DMS53 treated with DMSO at 0.1 percent for 48 hours (cell line): ENCODE data around the gene B3GNT2.
"Not testable (repeated sequence)": the region's sequence is repeated elsewhere in the genome, so short reads cannot be mapped to it uniquely, and the experiment has no call there.

Experiments used
- DNase-seq: peaks from one replicate; lab custom pipeline; 2025; ENCODE audit not compliant: unreplicated experiment; lab: John Stamatoyannopoulos, UW

B3GNT2 gene, protein sequence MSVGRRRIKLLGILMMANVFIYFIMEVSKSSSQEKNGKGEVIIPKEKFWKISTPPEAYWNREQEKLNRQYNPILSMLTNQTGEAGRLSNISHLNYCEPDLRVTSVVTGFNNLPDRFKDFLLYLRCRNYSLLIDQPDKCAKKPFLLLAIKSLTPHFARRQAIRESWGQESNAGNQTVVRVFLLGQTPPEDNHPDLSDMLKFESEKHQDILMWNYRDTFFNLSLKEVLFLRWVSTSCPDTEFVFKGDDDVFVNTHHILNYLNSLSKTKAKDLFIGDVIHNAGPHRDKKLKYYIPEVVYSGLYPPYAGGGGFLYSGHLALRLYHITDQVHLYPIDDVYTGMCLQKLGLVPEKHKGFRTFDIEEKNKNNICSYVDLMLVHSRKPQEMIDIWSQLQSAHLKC

GRCh38 chr2:62195421-62196277 is at the start of gene B3GNT2:
TSS of gene B3GNT2 (plus strand) at chr2:62196115. CDS start at chr2:62222221, 26,106 bp downstream.
- DNase-seq, result peak; percentile 62

DNA sequence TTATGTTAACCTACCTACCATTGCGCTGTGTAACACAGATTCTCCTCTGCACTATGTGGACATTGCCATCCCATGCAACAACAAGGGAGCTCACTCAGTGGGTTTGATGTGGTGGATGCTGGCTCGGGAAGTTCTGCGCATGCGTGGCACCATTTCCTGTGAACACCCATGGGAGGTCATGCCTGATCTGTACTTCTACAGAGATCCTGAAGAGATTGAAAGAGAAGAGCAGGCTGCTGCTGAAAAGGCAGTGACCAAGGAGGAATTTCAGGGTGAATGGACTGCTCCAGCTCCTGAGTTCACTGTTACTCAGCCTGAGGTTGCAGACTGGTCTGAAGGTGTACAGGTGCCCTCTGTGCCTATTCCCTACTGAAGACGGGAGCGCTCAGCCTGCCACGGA is 49.1 kb upstream of the B3GNT2 start:
- DNase-seq, result not testable (repeated sequence)

DNA sequence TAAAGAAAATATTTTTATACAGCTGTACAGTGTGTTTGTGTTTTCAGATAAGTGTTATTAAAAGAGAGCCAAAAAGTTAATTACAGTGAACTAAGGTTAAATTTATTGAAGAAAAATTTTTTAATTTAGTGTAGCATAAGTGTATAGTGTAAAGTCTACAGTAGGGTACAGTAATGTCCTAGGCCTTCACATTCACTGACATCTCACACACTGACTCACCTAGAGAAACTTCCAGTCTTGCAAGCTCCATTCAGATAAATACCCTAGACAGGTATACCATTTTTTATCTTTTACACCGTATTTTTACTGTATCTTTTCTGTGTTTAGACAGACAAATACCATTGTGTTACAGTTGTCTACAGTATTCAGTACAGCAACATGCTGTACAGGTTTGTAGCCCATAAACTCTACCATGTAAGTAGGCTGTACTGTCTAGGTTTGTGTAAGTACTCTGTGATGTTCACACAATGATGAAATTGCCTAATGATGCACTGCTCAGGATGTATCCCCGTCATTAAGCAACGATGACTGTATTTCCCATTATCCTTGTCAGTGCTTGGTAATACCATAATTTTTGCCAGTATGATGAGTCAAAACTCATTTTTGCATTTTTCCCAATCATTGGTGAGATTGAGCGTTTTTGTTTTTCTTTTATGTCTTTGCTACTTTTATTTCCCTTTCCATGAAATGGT is 48.2 kb upstream of the B3GNT2 start:
- no peak for DNase-seq

GRCh38 chr2:62149708-62150107 is 46.2 kb upstream of the B3GNT2 start:
- DNase-seq, result no peak

- DNase-seq, result no peak
These were observed 45.2 kb upstream of the B3GNT2 start for GRCh38 chr2:62150597-62151305.

DNA sequence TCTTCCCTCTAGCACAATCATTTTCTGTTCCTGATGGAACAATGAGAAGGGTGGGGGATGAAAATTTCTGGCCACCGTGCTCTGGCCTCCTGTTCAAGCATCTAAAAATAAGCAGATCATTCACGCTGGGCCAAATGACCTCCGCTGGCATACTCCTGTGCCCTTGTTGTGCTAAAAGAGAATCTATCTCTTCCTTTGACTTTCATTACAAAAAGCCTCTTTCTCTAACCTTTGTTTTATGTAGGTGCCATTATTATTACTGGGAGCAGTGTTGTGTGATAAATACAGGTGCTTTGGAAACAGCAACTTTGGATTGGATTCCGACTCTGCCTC is 44.6 kb upstream of the B3GNT2 start:
- DNase-seq, result no peak

GRCh38 chr2:62152000-62152399 is 43.9 kb upstream of the B3GNT2 start:
- no peak for DNase-seq

DNA sequence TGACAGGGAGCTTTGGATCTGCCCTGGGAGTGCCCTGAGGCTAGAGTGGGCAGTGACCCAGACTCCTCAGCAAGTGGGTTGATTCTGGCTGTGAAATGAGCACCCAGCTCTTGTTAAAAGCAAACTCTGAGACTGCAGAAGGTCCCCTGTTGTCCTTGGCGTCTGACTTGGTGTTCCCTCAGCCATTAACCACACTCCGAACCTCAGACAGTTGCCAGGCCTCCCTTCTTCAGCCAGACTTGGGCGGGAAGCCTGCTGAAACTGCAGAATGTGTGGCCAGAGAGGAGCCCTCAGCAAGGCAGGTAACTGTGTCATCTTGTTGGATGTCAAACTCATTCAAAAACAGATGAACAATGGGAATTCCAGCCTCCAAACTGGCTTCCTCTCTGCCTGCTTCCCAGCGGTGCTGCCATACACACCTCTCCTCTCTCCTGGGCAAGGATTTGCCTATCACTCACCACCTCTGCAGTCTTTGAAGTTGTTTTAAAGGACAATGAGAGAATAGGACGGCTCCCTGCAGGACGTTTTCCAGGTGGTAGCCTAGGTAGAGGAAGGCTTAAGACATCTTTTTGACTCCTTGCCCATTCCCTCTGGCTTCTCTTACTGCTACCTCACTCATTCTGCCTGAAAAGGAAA is 38.9 kb upstream of the B3GNT2 start:
- DNase-seq, result no peak

DNA sequence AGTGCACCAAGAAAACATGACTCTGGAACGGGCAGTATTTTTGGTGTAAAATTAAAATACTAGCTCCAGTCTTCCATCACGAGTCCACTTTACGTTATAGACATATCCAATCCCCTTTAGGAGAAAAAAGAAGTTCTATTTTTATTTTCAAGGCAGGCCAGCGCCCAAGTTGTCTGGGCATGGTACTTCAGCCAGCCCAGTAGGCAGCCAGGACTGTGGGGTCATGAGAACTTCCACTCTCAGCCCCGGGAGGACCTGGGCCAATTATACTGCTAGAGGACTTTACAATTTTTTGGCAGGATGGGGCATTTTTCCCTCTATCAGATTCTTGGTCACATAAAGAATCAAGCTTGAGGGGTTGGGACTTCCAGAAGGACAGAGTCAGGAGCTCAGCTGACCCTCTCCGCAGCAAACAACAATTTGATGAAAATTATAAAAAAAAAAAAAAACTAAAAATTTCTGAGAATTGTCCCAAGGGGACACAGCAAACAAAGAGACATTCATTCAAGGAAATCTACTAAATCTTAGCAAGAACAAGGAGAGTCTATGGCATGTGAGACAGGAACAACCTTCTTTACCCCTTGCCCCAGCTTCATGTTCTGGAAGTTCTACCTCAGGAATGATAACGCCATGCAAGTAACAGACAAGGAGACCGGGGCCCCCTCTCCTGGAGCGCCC is 37.3 kb upstream of the B3GNT2 start:
- no peak for DNase-seq

DNA sequence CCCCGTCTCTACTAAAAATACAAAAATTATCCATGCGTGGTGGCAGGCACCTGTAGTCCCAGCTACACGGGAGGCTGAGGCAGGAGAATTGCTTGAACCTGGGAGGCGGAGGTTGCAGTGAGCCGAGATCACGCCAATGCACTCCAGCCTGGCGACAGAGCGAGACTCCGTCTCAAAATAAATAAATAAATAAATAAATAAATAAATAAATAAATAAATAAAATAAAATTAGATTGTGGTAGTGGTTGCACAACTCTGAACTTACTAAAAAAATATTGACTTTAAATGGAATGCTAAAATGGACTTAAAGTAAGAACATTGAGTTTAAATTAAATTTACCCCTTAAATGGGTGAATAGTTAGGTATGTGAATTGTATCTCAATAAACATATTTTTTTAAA is 35.2 kb upstream of the B3GNT2 start:
- DNase-seq, result not testable (repeated sequence)

- DNase-seq, result no peak
These were observed 32.6 kb upstream of the B3GNT2 start for GRCh38 chr2:62163106-62163831.

GRCh38 chr2:62163834-62164233 is 32.1 kb upstream of the B3GNT2 start:
- DNase-seq, result no peak

GRCh38 chr2:62175728-62176127 is 20.2 kb upstream of the B3GNT2 start:
- DNase-seq, result no peak

- no peak for DNase-seq
These were observed 19.1 kb upstream of the B3GNT2 start for GRCh38 chr2:62176801-62177200.

DNA sequence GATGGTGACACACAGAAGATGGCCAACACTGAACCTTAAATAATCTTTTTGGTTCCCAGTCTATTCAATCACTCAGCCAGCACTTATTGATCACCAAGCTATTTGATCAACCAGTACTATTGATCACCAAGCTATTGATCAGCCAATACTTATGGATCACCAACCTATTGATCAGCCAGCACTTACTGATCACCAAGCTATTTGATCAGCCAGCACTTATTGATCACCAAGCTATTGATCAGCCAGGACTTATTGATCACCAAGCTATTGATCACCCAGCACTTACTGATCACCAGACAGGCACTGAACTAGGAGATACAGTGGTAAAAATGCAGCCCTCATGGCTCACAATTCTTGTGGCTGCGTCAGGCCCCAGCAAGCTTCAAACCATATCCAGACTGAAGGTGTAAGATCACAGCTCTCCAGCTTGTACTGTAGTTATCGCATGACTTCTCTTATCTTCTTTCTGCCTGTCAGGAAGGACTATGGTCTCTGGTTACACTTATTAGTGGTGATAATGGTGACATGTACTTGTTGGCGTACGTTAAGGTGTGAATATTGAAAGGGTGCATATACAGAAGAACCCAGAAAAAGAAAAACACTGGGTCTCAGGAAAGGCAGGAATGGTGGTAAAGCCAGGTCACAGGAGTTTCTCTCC is 18.4 kb upstream of the B3GNT2 start:
- no peak for DNase-seq

DNA sequence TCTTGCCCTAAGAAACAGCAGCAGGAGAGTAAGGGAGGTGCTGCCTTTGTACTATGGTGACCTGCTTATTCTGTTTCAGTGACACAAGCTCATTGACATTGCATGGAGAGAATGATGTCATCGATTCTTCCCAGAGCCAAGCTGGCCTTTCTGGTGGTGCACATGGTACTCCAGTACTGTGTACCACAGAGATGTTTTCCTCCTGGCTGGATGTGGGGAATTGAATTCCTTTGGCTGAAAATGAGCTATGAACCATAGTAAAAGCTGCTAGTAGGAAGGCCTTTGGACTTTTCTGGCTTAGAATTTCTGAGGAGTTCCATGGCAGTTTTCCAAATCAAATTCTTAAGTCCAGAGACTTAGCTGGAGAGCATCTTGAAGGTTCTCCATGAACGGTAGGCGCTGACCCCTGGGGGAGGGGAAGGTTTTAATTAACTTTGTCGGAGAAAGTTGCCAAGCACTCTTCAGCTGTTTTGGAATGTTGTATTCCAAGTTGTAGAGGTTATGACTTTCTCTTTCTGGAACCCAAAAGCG is 17.1 kb upstream of the B3GNT2 start:
- DNase-seq, result peak; percentile 13

- DNase-seq, result no peak
These were observed 14.9 kb upstream of the B3GNT2 start for GRCh38 chr2:62180975-62181374.

- no peak for DNase-seq
These were observed 14.1 kb upstream of the B3GNT2 start for GRCh38 chr2:62181843-62182242.
